Subcutaneous adipose tissue (tissue), 4 donors: ENCODE measurements around the gene EXD3. TPM values are rescaled to one million over a fixed set of nuclear protein-coding genes. Genes with fewer than 3 reads are reported as not detected.

ENCODE experiments used
- CTCF ChIP-seq: fragments of 450-650 bp; IDR thresholded peaks from one replicate; pipeline ENCODE4 v1.5.1; 2016; ENCODE audit warnings: low read depth, mild to moderate bottlenecking, control low read depth, antibody characterized with exemption, moderate library complexity
- total RNA-seq, 4 donors: library from RNA; depleted of rRNA; stranded (reverse); fragments of >200 nt; gene quantifications; one replicate each; pipeline ENCODE4 v1.1.0, GENCODE V29; 2016

Gene EXD3
- total RNA-seq, 4 donors from 2014 or later, result 7.5 to 44.6 (median 10.5) TPM

GRCh38 chr9:137276473-137277328 lies 146.3 kb downstream of the EXD3 start:
- TF ChIP-seq CTCF, result no peak

- TF ChIP-seq CTCF, result no peak
These were observed 147.1 kb downstream of the EXD3 start for GRCh38 chr9:137275588-137276472.

- no peak for TF ChIP-seq CTCF
These were observed 147.8 kb downstream of the EXD3 start for GRCh38 chr9:137275203-137275587.

- no peak for TF ChIP-seq CTCF
These were observed 149.2 kb downstream of the EXD3 start for GRCh38 chr9:137273611-137274320.

- TF ChIP-seq CTCF, result no peak
These were observed 149.9 kb downstream of the EXD3 start for GRCh38 chr9:137273095-137273490.

GRCh38 chr9:137272241-137273094 lies 150.5 kb downstream of the EXD3 start:
- no peak for TF ChIP-seq CTCF
